GM12872 (cell line): Measurements from ENCODE around the gene PDZD4.

Source experiments
- TF ChIP-seq, protein P1 (sequence below): IDR thresholded peaks from 3 replicates; pipeline ENCODE4 v1.5.1; 2011; ENCODE audit warnings: low read depth, mild to moderate bottlenecking, low read length, moderate library complexity; ENCODE audit not compliant: insufficient read depth

The PDZD4 gene

DNA sequence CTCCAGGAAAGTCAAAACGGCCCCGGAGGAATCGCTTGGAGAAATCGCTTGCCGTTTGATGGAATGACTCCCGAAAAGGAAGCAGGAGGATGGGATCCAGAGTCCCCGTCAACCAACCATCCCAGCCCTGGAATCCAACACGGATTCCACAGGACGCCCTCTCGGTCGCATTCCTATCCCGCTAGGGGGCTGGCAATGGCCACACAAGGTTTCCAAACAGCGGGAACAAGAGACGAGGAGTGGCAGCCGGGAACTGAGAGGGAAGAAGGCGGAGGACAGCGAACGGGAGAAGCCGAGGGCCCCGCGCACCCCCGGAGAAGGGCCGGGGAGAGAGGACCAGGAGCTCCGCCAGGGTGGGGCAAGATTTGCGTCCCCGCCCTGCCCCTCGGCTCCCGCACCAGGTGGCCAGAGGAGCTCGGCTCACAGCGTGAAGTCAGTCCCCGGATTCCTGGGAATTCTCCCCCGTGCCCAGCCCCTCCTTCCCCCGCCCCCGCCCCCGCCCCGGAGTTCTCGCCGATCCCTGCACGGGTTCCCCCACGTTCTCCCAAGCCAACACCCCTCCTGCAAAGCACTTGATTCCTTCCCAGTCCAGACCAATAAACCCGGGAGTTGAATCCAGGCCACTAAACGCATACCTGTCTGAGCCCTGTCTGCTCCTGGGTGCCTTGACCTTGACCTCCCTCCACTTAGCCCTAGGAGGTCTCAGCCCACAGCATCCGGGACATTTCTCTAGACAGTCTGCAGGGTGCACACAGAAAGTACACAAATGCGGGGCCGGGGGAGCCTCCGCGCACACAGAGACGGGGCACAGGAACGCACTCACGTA, 1.4 kb downstream of the PDZD4 start:
- TF ChIP-seq, protein P1, sequence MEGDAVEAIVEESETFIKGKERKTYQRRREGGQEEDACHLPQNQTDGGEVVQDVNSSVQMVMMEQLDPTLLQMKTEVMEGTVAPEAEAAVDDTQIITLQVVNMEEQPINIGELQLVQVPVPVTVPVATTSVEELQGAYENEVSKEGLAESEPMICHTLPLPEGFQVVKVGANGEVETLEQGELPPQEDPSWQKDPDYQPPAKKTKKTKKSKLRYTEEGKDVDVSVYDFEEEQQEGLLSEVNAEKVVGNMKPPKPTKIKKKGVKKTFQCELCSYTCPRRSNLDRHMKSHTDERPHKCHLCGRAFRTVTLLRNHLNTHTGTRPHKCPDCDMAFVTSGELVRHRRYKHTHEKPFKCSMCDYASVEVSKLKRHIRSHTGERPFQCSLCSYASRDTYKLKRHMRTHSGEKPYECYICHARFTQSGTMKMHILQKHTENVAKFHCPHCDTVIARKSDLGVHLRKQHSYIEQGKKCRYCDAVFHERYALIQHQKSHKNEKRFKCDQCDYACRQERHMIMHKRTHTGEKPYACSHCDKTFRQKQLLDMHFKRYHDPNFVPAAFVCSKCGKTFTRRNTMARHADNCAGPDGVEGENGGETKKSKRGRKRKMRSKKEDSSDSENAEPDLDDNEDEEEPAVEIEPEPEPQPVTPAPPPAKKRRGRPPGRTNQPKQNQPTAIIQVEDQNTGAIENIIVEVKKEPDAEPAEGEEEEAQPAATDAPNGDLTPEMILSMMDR = no peak

DNA sequence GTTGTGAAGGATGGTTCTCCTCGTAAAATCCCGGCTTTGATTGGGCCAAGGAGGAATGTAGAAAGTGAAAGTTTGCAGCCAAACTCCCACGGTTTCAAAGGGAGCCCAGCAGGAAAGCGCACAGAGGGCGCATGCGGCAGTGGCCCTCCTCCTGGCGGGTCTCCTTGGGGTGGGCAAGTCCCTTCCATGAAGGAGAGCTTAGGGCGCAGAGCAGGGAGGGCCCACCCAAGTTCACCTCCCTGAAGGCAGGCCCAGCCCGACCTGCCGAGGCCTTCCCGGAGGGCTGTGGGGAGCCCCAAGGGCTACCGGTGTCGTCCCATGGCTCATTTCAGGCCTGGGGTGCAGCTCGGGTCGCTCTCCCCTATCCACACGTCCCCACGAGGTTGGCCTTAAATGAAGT, 2.0 kb downstream of the PDZD4 start:
- TF ChIP-seq, protein P1 = no peak

- TF ChIP-seq, protein P1 = no peak
Observed at GRCh38 chrX:153827903-153828302, 2.4 kb downstream of the PDZD4 start.

- TF ChIP-seq, protein P1 = no peak
Observed at GRCh38 chrX:153827016-153827415, 3.3 kb downstream of the PDZD4 start.

DNA sequence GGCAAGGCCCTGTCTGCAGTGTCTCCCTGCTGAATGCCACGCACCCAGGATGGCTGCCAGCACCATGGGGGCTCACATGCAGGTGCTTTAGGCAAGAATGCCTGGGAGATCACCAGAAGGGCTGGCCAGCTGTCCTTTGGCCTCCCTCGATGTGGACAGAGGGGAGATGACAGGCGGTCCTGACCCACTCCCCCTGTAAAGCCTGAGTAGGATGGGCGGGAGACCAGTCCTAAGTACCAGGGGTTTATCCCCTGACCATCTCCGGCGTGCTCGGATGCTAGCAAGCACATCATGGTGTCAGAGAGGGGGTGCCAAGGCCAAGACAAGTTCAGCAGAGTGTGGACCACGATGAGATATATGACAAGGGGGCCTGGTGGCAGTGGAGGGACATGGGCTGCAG, 5.3 kb downstream of the PDZD4 start:
- TF ChIP-seq, protein P1 = no peak

DNA sequence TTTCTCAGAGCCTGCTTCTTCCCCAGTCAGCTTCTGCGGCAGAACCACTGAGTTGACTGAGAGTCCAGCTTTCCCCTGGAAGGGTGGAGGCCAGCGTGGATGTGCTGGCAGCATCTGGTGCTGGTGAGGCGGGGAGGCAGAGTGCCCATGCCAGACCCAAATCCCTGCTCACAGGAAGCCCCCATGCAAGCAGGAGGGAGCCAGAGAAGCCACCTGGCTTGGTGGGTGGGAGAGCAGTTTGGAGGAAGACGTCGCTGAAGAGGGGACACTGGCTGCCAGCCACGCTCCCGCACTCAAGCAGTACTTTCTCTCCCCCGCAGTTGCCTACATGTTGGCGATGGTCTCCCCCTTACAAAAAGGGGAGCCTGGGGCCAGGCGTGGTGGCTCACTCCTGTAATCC, 6.0 kb downstream of the PDZD4 start:
- TF ChIP-seq, protein P1 = no peak

GRCh38 chrX:153821066-153821465, 9.3 kb downstream of the PDZD4 start:
- TF ChIP-seq, protein P1 = no peak
